Thyroid gland (tissue), 4 donors: ENCODE data around the gene POLR1A.

Experiments
- POLR2A ChIP-seq, 2 donors: fragments of 450-650 bp; IDR thresholded peaks; one replicate each; pipeline ENCODE4 v1.6.1; 2017; ENCODE audit warnings: antibody characterized with exemption in 2 of 2, mild to moderate bottlenecking in 2 of 2, moderate library complexity in 1 of 2
- TF ChIP-seq, protein P1 (sequence below), 6 experiments: fragments of 200-600 bp in 3 of 6; fragments of 450-650 bp in 3 of 6; sonication (generic) in 3 of 6; IDR thresholded peaks; one replicate each; pipeline ENCODE4 v1.5.1; 2016 to 2019; ENCODE audit warnings: antibody characterized with exemption in 6 of 6, mild to moderate bottlenecking in 2 of 6, inconsistent platforms in 1 of 6, moderate library complexity in 1 of 6

DNA sequence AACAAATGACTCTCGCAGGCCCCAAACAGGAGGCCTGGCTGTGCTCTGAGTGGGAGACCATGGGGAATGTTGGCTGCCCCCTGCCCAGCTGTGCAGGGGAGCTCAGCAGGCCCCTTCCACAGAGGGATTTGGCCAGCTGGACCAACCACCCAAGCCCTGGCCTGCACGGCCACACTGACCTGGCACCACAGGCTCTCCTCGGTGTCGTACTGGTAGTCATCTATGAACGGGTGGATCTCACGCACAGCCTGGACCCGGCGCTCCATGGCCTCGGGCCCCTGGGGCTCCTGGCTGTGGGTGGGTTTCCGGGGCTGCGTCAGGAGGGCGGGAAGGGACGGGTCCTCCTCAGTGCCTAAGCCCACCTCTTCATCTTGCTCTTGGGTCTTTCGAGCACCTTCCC, 74.5 kb downstream of the POLR1A start:
- TF ChIP-seq, protein P1, sequence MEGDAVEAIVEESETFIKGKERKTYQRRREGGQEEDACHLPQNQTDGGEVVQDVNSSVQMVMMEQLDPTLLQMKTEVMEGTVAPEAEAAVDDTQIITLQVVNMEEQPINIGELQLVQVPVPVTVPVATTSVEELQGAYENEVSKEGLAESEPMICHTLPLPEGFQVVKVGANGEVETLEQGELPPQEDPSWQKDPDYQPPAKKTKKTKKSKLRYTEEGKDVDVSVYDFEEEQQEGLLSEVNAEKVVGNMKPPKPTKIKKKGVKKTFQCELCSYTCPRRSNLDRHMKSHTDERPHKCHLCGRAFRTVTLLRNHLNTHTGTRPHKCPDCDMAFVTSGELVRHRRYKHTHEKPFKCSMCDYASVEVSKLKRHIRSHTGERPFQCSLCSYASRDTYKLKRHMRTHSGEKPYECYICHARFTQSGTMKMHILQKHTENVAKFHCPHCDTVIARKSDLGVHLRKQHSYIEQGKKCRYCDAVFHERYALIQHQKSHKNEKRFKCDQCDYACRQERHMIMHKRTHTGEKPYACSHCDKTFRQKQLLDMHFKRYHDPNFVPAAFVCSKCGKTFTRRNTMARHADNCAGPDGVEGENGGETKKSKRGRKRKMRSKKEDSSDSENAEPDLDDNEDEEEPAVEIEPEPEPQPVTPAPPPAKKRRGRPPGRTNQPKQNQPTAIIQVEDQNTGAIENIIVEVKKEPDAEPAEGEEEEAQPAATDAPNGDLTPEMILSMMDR (IDR thresholded peaks at IDR 0.05) = no peak
- no peak for TF ChIP-seq POLR2A (IDR thresholded peaks at IDR 0.05)
